ENCODE data around the gene WDR47.

The WDR47 gene

GRCh38 chr1:109083501-109083900 is 41.6 kb upstream of the WDR47 start:
- Histone ChIP-seq H3K4me3 (ENCODE audit: low read length, poor library complexity, severe bottlenecking) (no peak overlapping the region), H3K4me2 (ENCODE audit: low read depth, low read length, poor library complexity, severe bottlenecking) (no peak overlapping the region), H3K9ac (ENCODE audit: low read depth, low read length, poor library complexity, severe bottlenecking) (no peak overlapping the region), H3K9me2 (replicated peaks; ENCODE audit: low read depth, low read length) (no peaks in the 10 kb centered on the region), H3K36me3 (ENCODE audit: insufficient read depth, low read length) (no peaks in the 10 kb centered on the region), H4K20me1 (ENCODE audit: insufficient read depth, low read length, poor library complexity, severe bottlenecking) (no peaks in the 10 kb centered on the region), H3K4me1 (ENCODE audit: insufficient read depth, low read length, poor library complexity, severe bottlenecking) (no peaks in the 10 kb centered on the region), H3K9me3 (ENCODE audit: insufficient read depth, low read depth, low read length) (no peaks in the 10 kb centered on the region), H3F3A (ENCODE audit: low read depth) (no peaks in the 10 kb centered on the region), H3K79me2 (ENCODE audit: insufficient read depth, low read length) (no peaks in the 10 kb centered on the region), H3K27me3 (ENCODE audit: insufficient read depth, low read length, poor library complexity, severe bottlenecking) (no peaks in the 10 kb centered on the region), H2AFZ (ENCODE audit: low read length) (no peak overlapping the region; the same call in 1 of the 2 replicates)
- no peak for TF ChIP-seq CTCF (conservative IDR thresholded peaks at IDR 0.05; ENCODE audit: low read length)
- TF ChIP-seq EZH2phosphoT487 (IDR thresholded peaks at IDR 0.05; ENCODE audit: borderline replicate concordance): no peak

GRCh38 chr1:109080441-109081082 is 38.7 kb upstream of the WDR47 start:
- peaks cover 4% of the 10 kb centered on the region for H3K4me1 ChIP-seq (ENCODE audit: insufficient read depth, low read length, poor library complexity, severe bottlenecking)
- no peak overlapping the region; the same call in 1 of the 2 replicates for H2AFZ ChIP-seq (ENCODE audit: low read length)
- H3K9me2 ChIP-seq (replicated peaks; ENCODE audit: low read depth, low read length): no peaks in the 10 kb centered on the region
- H3K9me3 ChIP-seq (ENCODE audit: insufficient read depth, low read depth, low read length): no peaks in the 10 kb centered on the region
- no peaks in the 10 kb centered on the region for H3F3A ChIP-seq (ENCODE audit: low read depth)
- no peaks in the 10 kb centered on the region for H3K27me3 ChIP-seq (ENCODE audit: insufficient read depth, low read length, poor library complexity, severe bottlenecking)
- peaks cover 2% of the 10 kb centered on the region for H3K79me2 ChIP-seq (ENCODE audit: insufficient read depth, low read length)
- no peaks in the 10 kb centered on the region for H3K36me3 ChIP-seq (ENCODE audit: insufficient read depth, low read length)
- H4K20me1 ChIP-seq (ENCODE audit: insufficient read depth, low read length, poor library complexity, severe bottlenecking): no peaks in the 10 kb centered on the region
- no peak overlapping the region for H3K9ac ChIP-seq (ENCODE audit: low read depth, low read length, poor library complexity, severe bottlenecking)
- no peak for TF ChIP-seq EZH2phosphoT487 (IDR thresholded peaks at IDR 0.05; ENCODE audit: borderline replicate concordance)
- no peak for TF ChIP-seq CTCF (conservative IDR thresholded peaks at IDR 0.05; ENCODE audit: low read length)
- no peak overlapping the region for H3K4me2 ChIP-seq (ENCODE audit: low read depth, low read length, poor library complexity, severe bottlenecking)
- no peak overlapping the region for H3K4me3 ChIP-seq (ENCODE audit: low read length, poor library complexity, severe bottlenecking)

GRCh38 chr1:109079240-109079622 is 37.3 kb upstream of the WDR47 start:
- TF ChIP-seq CTCF (conservative IDR thresholded peaks at IDR 0.05; ENCODE audit: low read length): no peak
- no peak for TF ChIP-seq EZH2phosphoT487 (IDR thresholded peaks at IDR 0.05; ENCODE audit: borderline replicate concordance)
- peaks cover 13% of the 10 kb centered on the region for H3K79me2 ChIP-seq (ENCODE audit: insufficient read depth, low read length)
- no peak overlapping the region for H2AFZ ChIP-seq (ENCODE audit: low read length)
- no peak overlapping the region for H3K4me2 ChIP-seq (ENCODE audit: low read depth, low read length, poor library complexity, severe bottlenecking)
- no peaks in the 10 kb centered on the region for H3K9me2 ChIP-seq (replicated peaks; ENCODE audit: low read depth, low read length)
- H3K9ac ChIP-seq (ENCODE audit: low read depth, low read length, poor library complexity, severe bottlenecking): no peak overlapping the region
- H3K27me3 ChIP-seq (ENCODE audit: insufficient read depth, low read length, poor library complexity, severe bottlenecking): no peaks in the 10 kb centered on the region
- H3K4me3 ChIP-seq (ENCODE audit: low read length, poor library complexity, severe bottlenecking): no peak overlapping the region
- peaks cover 11% of the 10 kb centered on the region for H3K4me1 ChIP-seq (ENCODE audit: insufficient read depth, low read length, poor library complexity, severe bottlenecking)
- no peaks in the 10 kb centered on the region for H3K9me3 ChIP-seq (ENCODE audit: insufficient read depth, low read depth, low read length)
- no peaks in the 10 kb centered on the region for H3F3A ChIP-seq (ENCODE audit: low read depth)
- H4K20me1 ChIP-seq (ENCODE audit: insufficient read depth, low read length, poor library complexity, severe bottlenecking): peaks cover 7% of the 10 kb centered on the region
- no peaks in the 10 kb centered on the region for H3K36me3 ChIP-seq (ENCODE audit: insufficient read depth, low read length)

Data from Loucy (cell line).